Measurements from ENCODE around the gene RPL22.

DNA sequence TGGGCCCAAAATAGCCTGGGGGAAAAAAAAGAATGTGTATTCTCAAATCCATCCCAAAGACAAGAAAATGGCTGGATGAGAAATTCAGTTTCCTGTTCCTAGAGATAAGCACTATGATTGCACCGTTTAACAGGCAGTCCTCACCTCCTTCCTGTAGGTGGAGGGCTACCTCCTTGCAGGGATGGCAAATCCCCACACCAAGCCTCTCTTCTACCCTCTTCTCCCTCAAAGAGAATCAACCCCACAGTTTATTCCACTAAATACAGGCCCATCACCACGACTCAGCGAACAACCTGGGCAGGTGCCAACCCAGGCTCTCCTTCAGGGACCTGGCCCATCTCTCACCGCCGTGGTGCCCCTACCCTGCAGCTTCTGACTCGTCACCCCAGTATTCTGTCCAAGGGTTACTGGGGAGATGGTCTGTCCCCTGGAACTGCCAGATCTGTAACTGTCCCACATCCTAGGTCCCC, 15.8 kb downstream of the RPL22 start:
- TF ChIP-seq, protein P1, sequence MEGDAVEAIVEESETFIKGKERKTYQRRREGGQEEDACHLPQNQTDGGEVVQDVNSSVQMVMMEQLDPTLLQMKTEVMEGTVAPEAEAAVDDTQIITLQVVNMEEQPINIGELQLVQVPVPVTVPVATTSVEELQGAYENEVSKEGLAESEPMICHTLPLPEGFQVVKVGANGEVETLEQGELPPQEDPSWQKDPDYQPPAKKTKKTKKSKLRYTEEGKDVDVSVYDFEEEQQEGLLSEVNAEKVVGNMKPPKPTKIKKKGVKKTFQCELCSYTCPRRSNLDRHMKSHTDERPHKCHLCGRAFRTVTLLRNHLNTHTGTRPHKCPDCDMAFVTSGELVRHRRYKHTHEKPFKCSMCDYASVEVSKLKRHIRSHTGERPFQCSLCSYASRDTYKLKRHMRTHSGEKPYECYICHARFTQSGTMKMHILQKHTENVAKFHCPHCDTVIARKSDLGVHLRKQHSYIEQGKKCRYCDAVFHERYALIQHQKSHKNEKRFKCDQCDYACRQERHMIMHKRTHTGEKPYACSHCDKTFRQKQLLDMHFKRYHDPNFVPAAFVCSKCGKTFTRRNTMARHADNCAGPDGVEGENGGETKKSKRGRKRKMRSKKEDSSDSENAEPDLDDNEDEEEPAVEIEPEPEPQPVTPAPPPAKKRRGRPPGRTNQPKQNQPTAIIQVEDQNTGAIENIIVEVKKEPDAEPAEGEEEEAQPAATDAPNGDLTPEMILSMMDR (IDR thresholded peaks at IDR 0.05): no peak
- TF ChIP-seq JUN (CRISPR knock-in tag; IDR thresholded peaks at IDR 0.05) (no peak), TP53 (CRISPR knock-in tag; IDR thresholded peaks at IDR 0.05) (no peak), ZNF232 (CRISPR knock-in tag; IDR thresholded peaks at IDR 0.05) (no peak)
- TF ChIP-seq, protein P2, sequence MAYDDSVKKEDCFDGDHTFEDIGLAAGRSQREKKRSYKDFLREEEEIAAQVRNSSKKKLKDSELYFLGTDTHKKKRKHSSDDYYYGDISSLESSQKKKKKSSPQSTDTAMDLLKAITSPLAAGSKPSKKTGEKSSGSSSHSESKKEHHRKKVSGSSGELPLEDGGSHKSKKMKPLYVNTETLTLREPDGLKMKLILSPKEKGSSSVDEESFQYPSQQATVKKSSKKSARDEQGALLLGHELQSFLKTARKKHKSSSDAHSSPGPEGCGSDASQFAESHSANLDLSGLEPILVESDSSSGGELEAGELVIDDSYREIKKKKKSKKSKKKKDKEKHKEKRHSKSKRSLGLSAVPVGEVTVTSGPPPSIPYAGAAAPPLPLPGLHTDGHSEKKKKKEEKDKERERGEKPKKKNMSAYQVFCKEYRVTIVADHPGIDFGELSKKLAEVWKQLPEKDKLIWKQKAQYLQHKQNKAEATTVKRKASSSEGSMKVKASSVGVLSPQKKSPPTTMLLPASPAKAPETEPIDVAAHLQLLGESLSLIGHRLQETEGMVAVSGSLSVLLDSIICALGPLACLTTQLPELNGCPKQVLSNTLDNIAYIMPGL (CRISPR knock-in tag; IDR thresholded peaks at IDR 0.05): no peak
